Measurements from ENCODE around the gene SSTR3.

GRCh38 chr22:37258005-37258752, 45.9 kb upstream of the SSTR3 start:
- TF ChIP-seq CTCF (IDR thresholded peaks at IDR 0.05), result no peak
- TF ChIP-seq TCF7L2 (IDR thresholded peaks at IDR 0.05; ENCODE audit: low read depth, low read length), result no peak
- TF ChIP-seq POLR2AphosphoS5 (IDR thresholded peaks at IDR 0.05; ENCODE audit: low read depth, low read length), result no peak
- no peak for TF ChIP-seq REST (IDR thresholded peaks at IDR 0.05; ENCODE audit: insufficient read depth in 1 of 2, low read depth in 2 of 2, low read length in 1 of 2)
- no peak for TF ChIP-seq SIN3A (IDR thresholded peaks at IDR 0.05; ENCODE audit: borderline replicate concordance, insufficient read depth, low read depth, low read length)

Measured in Panc1 (cell line).